ENCODE results near the gene ALDH3B2. TPM values are rescaled to one million over a fixed set of nuclear protein-coding genes. Genes with fewer than 3 reads are reported as not detected.
A peak's percentile ranks its signal among the peaks of the same experiment; 100 is the strongest.

Gene ALDH3B2
- total RNA-seq, 1 donor from 2014 or later: 3.1 TPM

DNA sequence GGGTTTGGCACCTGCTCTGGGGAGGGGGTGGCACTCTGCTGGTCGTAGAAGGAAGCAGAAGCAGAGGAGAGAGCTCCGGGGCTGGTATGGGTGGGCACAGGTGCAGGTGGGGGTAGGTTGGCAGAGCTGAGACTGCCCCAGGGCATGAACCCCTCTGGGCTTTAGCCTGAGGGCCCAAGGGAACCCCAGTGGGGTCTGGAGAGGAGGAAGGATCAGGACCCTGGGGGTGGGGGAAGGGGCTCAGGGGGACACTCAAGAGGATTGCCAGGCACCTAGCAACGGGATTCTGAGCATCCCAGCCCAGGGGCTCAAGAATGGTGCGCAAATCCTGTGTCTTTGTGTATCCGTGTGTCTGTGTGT is 6.3 kb downstream of the ALDH3B2 start:
- Mint-ChIP-seq H3K27me3 (ENCODE audit: low read depth) (no peaks in the 10 kb centered on the region), H3K36me3 (no peaks in the 10 kb centered on the region), H3K27ac (no peak overlapping the region), H3K4me1 (no peaks in the 10 kb centered on the region), H3K9me3 (no peaks in the 10 kb centered on the region), H3K4me3 (no peak overlapping the region)
- no peak for TF ChIP-seq CTCF (IDR thresholded peaks at IDR 0.05; ENCODE audit: unreplicated experiment)
- DNase-seq (ENCODE audit: low spot score in 2 of 2, unreplicated experiment in 2 of 2): no peak

DNA sequence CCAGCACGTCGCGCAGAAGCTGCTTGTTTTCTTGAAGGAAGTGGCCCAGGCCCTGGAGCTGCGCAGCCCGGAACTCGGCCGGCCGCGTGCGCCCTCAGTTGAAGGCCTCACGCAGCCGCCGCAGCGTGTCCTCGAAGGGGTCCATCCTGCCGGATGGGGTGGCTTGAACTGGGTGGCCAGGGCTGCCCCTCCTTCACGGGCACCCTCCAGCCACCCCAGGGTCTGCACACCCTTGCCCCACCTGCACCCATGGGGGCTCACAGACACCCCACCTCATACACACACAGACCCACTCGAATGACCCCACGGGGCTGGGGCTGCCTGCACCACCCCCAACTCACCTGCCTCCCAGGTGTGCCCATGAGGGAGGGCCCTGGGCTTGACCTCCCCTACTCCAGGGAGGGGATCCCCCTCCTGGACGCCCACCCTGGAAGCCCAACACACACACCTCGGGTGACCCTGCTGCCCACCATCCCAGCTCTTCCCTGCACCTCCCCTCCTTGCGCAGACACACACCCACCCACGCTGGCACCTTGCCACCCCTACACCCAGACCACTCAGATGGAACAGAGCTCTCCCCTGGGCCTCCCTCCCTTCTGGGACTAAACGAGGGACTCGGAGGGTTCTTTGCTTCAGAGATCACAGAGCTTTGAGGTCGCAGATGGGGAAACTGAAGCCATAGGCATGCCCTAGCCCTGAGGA is 6.8 kb downstream of the ALDH3B2 start:
- Mint-ChIP-seq H3K36me3 (no peaks in the 10 kb centered on the region), H3K27me3 (ENCODE audit: low read depth) (no peaks in the 10 kb centered on the region), H3K9me3 (no peaks in the 10 kb centered on the region), H3K4me1 (no peaks in the 10 kb centered on the region), H3K27ac (no peak overlapping the region), H3K4me3 (no peak overlapping the region)
- DNase-seq (ENCODE audit: low spot score in 2 of 2, unreplicated experiment in 2 of 2): peak in 1 of 2 experiments; percentile 37
- TF ChIP-seq CTCF (IDR thresholded peaks at IDR 0.05; ENCODE audit: unreplicated experiment): no peak

DNA sequence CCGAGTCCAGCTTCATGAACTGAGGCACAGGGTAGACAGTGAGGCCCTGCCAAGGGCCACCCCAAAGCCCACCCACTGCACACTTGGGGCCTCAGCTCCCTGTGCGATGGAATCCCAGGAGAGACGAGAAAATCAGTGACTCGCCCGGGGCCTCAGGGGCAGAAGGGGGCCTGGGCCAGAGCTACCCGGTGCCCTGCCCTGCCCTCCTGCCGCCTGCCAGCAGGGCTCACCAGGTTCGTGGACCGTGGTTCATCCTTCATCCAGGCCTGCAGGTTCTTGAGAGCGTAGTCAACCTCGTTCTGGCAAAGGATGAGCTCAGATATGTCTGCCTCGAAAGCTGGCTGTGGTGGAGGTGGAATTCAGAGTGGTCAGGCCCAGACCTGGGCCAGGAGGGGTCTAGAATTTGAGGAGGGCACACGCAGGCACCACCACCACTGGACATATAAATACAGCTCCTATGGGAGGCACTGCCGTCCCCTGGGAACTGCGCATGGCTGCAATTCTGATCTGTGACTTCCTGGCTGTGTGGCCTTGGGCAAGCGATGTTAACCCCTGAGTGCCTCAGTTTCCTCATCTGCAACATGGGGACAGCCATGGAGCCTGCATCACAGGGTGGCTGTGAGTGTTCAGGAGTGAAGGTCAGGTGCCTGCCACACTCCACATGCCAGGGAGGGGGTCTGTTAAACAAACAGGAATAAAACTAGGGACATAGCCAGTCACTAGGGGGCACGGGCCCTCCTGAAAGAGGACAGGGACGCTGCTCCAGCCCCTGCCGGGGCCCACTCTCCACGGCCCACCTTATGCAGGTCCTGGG is 7.5 kb downstream of the ALDH3B2 start:
- Mint-ChIP-seq H3K4me1 (no peaks in the 10 kb centered on the region), H3K9me3 (no peaks in the 10 kb centered on the region), H3K4me3 (no peak overlapping the region), H3K27me3 (ENCODE audit: low read depth) (no peaks in the 10 kb centered on the region), H3K36me3 (no peaks in the 10 kb centered on the region), H3K27ac (no peak overlapping the region)
- no peak for DNase-seq (ENCODE audit: low spot score in 2 of 2, unreplicated experiment in 2 of 2)
- no peak for TF ChIP-seq CTCF (IDR thresholded peaks at IDR 0.05; ENCODE audit: unreplicated experiment)

- DNase-seq (ENCODE audit: low spot score in 2 of 2, unreplicated experiment in 2 of 2): no peak
Measured at GRCh38 chr11:67666303-67666645, 8.1 kb downstream of the ALDH3B2 start.

GRCh38 chr11:67665541-67666302 is 8.7 kb downstream of the ALDH3B2 start:
- Mint-ChIP-seq H3K27me3 (ENCODE audit: low read depth) (no peaks in the 10 kb centered on the region), H3K36me3 (no peaks in the 10 kb centered on the region), H3K9me3 (no peaks in the 10 kb centered on the region), H3K27ac (no peak overlapping the region), H3K4me3 (no peak overlapping the region), H3K4me1 (no peaks in the 10 kb centered on the region)
- TF ChIP-seq CTCF (IDR thresholded peaks at IDR 0.05; ENCODE audit: unreplicated experiment): no peak
- no peak for DNase-seq (ENCODE audit: low spot score in 2 of 2, unreplicated experiment in 2 of 2)

More at GRCh38 chr11:67666303-67666645, 8.1 kb downstream of the ALDH3B2 start:
- Mint-ChIP-seq H3K27ac (no peak overlapping the region), H3K4me3 (no peak overlapping the region), H3K4me1 (no peaks in the 10 kb centered on the region), H3K9me3 (no peaks in the 10 kb centered on the region), H3K27me3 (ENCODE audit: low read depth) (no peaks in the 10 kb centered on the region), H3K36me3 (no peaks in the 10 kb centered on the region)
- no peak for TF ChIP-seq CTCF (IDR thresholded peaks at IDR 0.05; ENCODE audit: unreplicated experiment)

Measured in mesothelial cell of epicardium (in vitro differentiated cells).